ENCODE measurements around the gene ZNF789. TPM values are rescaled to one million over a fixed set of nuclear protein-coding genes. Genes with fewer than 3 reads are reported as not detected.
"Not testable (repeated sequence)": the region's sequence is repeated elsewhere in the genome, so short reads cannot be mapped to it uniquely, and the experiment has no call there.

The ZNF789 gene
- total RNA-seq, 1 donor from 2014 or later: 5.9 TPM

GRCh38 chr7:99457650-99458493 is 14.8 kb upstream of the ZNF789 start:
- DNase-seq (ENCODE audit: low read depth, low spot score): no peak

GRCh38 chr7:99459087-99459486 is 13.6 kb upstream of the ZNF789 start:
- no peak for DNase-seq (ENCODE audit: low read depth, low spot score)

GRCh38 chr7:99460651-99461050 is 12.0 kb upstream of the ZNF789 start:
- no peak for DNase-seq (ENCODE audit: low read depth, low spot score)

- DNase-seq (ENCODE audit: low read depth, low spot score): no peak
These were observed 11.5 kb upstream of the ZNF789 start for GRCh38 chr7:99461221-99461620.

- DNase-seq (ENCODE audit: low read depth, low spot score): no peak
These were observed 7.3 kb upstream of the ZNF789 start for GRCh38 chr7:99465421-99465768.

- DNase-seq (ENCODE audit: low read depth, low spot score): no peak
These were observed 4.3 kb upstream of the ZNF789 start for GRCh38 chr7:99468336-99468918.

- DNase-seq (ENCODE audit: low read depth, low spot score): no peak
These were observed 3.2 kb upstream of the ZNF789 start for GRCh38 chr7:99469381-99470065.

GRCh38 chr7:99473315-99473596 is 566 bp downstream of the ZNF789 start:
- peak; percentile 50 for DNase-seq (ENCODE audit: low read depth, low spot score)

GRCh38 chr7:99476107-99476506 is 3.4 kb downstream of the ZNF789 start:
- no peak for DNase-seq (ENCODE audit: low read depth, low spot score)

- no peak for DNase-seq (ENCODE audit: low read depth, low spot score)
These were observed 6.1 kb downstream of the ZNF789 start for GRCh38 chr7:99478464-99479440.

- no peak for DNase-seq (ENCODE audit: low read depth, low spot score)
These were observed 12.4 kb downstream of the ZNF789 start for GRCh38 chr7:99485094-99485493.

GRCh38 chr7:99489235-99489634 is 16.5 kb downstream of the ZNF789 start:
- DNase-seq (ENCODE audit: low read depth, low spot score): no peak

GRCh38 chr7:99490878-99491277 is 18.2 kb downstream of the ZNF789 start:
- no peak for DNase-seq (ENCODE audit: low read depth, low spot score)

- DNase-seq (ENCODE audit: low read depth, low spot score): no peak
These were observed 21.1 kb downstream of the ZNF789 start for GRCh38 chr7:99493823-99494222.

- DNase-seq (ENCODE audit: low read depth, low spot score): no peak
These were observed 25.3 kb downstream of the ZNF789 start for GRCh38 chr7:99497766-99498545.

GRCh38 chr7:99498546-99498944 is 25.9 kb downstream of the ZNF789 start:
- no peak for DNase-seq (ENCODE audit: low read depth, low spot score)

- no peak for DNase-seq (ENCODE audit: low read depth, low spot score)
These were observed 26.7 kb downstream of the ZNF789 start for GRCh38 chr7:99499371-99499720.

- peak; percentile 58 for DNase-seq (ENCODE audit: low read depth, low spot score)
These were observed 27.3 kb downstream of the ZNF789 start, which contains the start of gene ZNF394 for GRCh38 chr7:99499721-99500636. Gene ZNF394 (minus strand): TSS chr7:99500281. CDS start chr7:99500093, 188 bp downstream.

GRCh38 chr7:99500637-99501009 is 27.9 kb downstream of the ZNF789 start:
- DNase-seq (ENCODE audit: low read depth, low spot score): no peak

- not testable (repeated sequence) for DNase-seq (ENCODE audit: low read depth, low spot score)
These were observed 28.5 kb downstream of the ZNF789 start for GRCh38 chr7:99501236-99501635.
